Measurements from ENCODE around the gene CES2.

DNA sequence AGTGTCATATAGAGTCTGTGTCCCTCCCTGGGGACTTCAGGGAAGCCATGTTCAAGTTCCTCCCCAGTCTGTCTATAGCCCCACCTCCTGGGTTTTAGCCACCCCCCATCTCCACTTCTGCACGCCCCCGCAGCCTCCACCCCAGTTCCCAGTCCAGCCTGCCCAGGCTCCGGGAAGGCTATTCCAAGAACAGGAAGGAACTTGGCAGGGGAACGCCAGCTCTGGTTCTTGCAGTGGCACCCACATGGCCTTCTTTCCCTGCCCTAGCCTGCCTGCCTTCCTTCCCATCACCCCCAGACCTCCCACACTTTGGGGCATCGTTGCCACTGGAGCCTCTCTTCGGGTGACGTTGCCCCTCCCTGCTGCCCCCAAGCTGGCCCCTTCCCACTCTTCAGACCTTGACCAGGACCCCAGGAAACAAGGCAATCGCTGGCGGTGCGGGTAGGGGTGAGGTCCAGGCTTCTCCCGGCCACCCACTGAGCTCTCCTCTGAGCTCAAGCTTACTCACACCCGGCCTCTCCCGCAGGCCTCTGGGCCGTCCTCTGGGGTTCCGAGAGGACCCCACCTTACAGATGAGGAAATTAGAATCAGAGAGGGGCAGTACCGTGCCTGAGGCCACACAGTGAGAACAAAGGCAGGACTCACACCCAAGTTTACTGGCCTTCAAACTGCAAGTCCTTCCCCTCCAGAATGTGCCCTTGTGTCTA, 43.8 kb downstream of the CES2 start:
- TF ChIP-seq, protein P1, sequence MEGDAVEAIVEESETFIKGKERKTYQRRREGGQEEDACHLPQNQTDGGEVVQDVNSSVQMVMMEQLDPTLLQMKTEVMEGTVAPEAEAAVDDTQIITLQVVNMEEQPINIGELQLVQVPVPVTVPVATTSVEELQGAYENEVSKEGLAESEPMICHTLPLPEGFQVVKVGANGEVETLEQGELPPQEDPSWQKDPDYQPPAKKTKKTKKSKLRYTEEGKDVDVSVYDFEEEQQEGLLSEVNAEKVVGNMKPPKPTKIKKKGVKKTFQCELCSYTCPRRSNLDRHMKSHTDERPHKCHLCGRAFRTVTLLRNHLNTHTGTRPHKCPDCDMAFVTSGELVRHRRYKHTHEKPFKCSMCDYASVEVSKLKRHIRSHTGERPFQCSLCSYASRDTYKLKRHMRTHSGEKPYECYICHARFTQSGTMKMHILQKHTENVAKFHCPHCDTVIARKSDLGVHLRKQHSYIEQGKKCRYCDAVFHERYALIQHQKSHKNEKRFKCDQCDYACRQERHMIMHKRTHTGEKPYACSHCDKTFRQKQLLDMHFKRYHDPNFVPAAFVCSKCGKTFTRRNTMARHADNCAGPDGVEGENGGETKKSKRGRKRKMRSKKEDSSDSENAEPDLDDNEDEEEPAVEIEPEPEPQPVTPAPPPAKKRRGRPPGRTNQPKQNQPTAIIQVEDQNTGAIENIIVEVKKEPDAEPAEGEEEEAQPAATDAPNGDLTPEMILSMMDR (IDR thresholded peaks at IDR 0.05; ENCODE audit: low read length) = no peak
- no peak for TF ChIP-seq EZH2 (IDR thresholded peaks at IDR 0.05; ENCODE audit: borderline replicate concordance, low read length)
